ENCODE measurements around the gene CRYBB3.

CRYBB3 gene

GRCh38 chr22:25183949-25184619 lies 15.6 kb upstream of the CRYBB3 start:
- in situ Hi-C loops (cut with HindIII; ENCODE audit: low sequenced_read_pairs): no loop called here
- no peak for TF ChIP-seq CTCF (IDR thresholded peaks at IDR 0.05; ENCODE audit: low read depth, low read length)
- DNase-seq (ENCODE audit: low read depth, low spot score): no peak
- no peak overlapping the region for H3K4me3 ChIP-seq (ENCODE audit: low read depth, low read length)

GRCh38 chr22:25186140-25186539 lies 13.5 kb upstream of the CRYBB3 start:
- in situ Hi-C loops (cut with HindIII; ENCODE audit: low sequenced_read_pairs): no loop called here
- no peak for DNase-seq (ENCODE audit: low read depth, low spot score)
- TF ChIP-seq CTCF (IDR thresholded peaks at IDR 0.05; ENCODE audit: low read depth, low read length): no peak

GRCh38 chr22:25187469-25187868 lies 12.2 kb upstream of the CRYBB3 start:
- in situ Hi-C loops (cut with HindIII; ENCODE audit: low sequenced_read_pairs): no loop called here
- no peak overlapping the region for H3K4me3 ChIP-seq (ENCODE audit: low read depth, low read length)
- DNase-seq (ENCODE audit: low read depth, low spot score): no peak
- TF ChIP-seq CTCF (IDR thresholded peaks at IDR 0.05; ENCODE audit: low read depth, low read length): no peak

More at GRCh38 chr22:25186140-25186539, 13.5 kb upstream of the CRYBB3 start:
- H3K4me3 ChIP-seq (ENCODE audit: low read depth, low read length): no peak overlapping the region

GRCh38 chr22:25192406-25192805 lies 7.3 kb upstream of the CRYBB3 start:
- no peak overlapping the region for H3K4me3 ChIP-seq (ENCODE audit: low read depth, low read length)
- no peak for TF ChIP-seq CTCF (IDR thresholded peaks at IDR 0.05; ENCODE audit: low read depth, low read length)
- no peak for DNase-seq (ENCODE audit: low read depth, low spot score)
- in situ Hi-C loops (cut with HindIII; ENCODE audit: low sequenced_read_pairs): no loop called here

- no peak overlapping the region for H3K4me3 ChIP-seq (ENCODE audit: low read depth, low read length)
- TF ChIP-seq CTCF (IDR thresholded peaks at IDR 0.05; ENCODE audit: low read depth, low read length): no peak
- no peak for DNase-seq (ENCODE audit: low read depth, low spot score)
- in situ Hi-C loops (cut with HindIII; ENCODE audit: low sequenced_read_pairs): no loop called here
Measured at GRCh38 chr22:25193130-25193529, 6.5 kb upstream of the CRYBB3 start.

GRCh38 chr22:25193548-25193947 lies 6.1 kb upstream of the CRYBB3 start:
- in situ Hi-C loops (cut with HindIII; ENCODE audit: low sequenced_read_pairs): no loop called here
- DNase-seq (ENCODE audit: low read depth, low spot score): no peak
- no peak overlapping the region for H3K4me3 ChIP-seq (ENCODE audit: low read depth, low read length)
- TF ChIP-seq CTCF (IDR thresholded peaks at IDR 0.05; ENCODE audit: low read depth, low read length): no peak

Data from astrocyte of the spinal cord (primary cell).